PFSK-1 (cell line): ENCODE measurements around the gene C3orf49.

ENCODE experiments used
- POLR2AphosphoS5 ChIP-seq: IDR thresholded peaks from 2 replicates; pipeline ENCODE4 v1.6.1; 2012; ENCODE audit warnings: low read depth, mild to moderate bottlenecking, control low read depth, low read length, moderate library complexity
- SIN3A ChIP-seq: IDR thresholded peaks from 2 replicates; pipeline ENCODE4 v1.6.1; 2012; ENCODE audit warnings: mild to moderate bottlenecking, low read length, moderate library complexity, borderline replicate concordance; ENCODE audit not compliant: insufficient read depth

GRCh38 chr3:63798949-63799348 is 20.1 kb upstream of the C3orf49 start:
- TF ChIP-seq POLR2AphosphoS5 (no peak), SIN3A (no peak)
